HG03432 (cell line): Measurements from ENCODE around the gene PPFIA1.

Experiments used
- ATAC-seq: cut with Tn5 transposase; IDR thresholded peaks from one replicate; pipeline ENCODE4 v1.9.1; 2021; ENCODE audit warnings: mild to moderate bottlenecking, moderate library complexity; ENCODE audit not compliant: unreplicated experiment

Gene PPFIA1

GRCh38 chr11:70410276-70411205 is 140.1 kb downstream of the PPFIA1 start:
- no peak for ATAC-seq

GRCh38 chr11:70411713-70412452 is 141.4 kb downstream of the PPFIA1 start:
- ATAC-seq: no peak

- ATAC-seq: no peak
Measured at GRCh38 chr11:70413151-70413550, 142.7 kb downstream of the PPFIA1 start.

- no peak for ATAC-seq
Measured at GRCh38 chr11:70414341-70415100, 144.0 kb downstream of the PPFIA1 start.

- no peak for ATAC-seq
Measured at GRCh38 chr11:70415191-70415590, 144.7 kb downstream of the PPFIA1 start.

- no peak for ATAC-seq
Measured at GRCh38 chr11:70415642-70416395, 145.3 kb downstream of the PPFIA1 start.

- ATAC-seq: no peak
Measured at GRCh38 chr11:70416881-70417280, 146.4 kb downstream of the PPFIA1 start.

- ATAC-seq: no peak
Measured at GRCh38 chr11:70418130-70418529, 147.6 kb downstream of the PPFIA1 start.

- no peak for ATAC-seq
Measured at GRCh38 chr11:70419307-70420007, 149.0 kb downstream of the PPFIA1 start.

- ATAC-seq: no peak
Measured at GRCh38 chr11:70420008-70420464, 149.5 kb downstream of the PPFIA1 start.

GRCh38 chr11:70420496-70420895 is 150.0 kb downstream of the PPFIA1 start:
- ATAC-seq: no peak

GRCh38 chr11:70421123-70421522 is 150.6 kb downstream of the PPFIA1 start:
- ATAC-seq: no peak

- ATAC-seq: no peak
Measured at GRCh38 chr11:70422692-70423522, 152.4 kb downstream of the PPFIA1 start.

GRCh38 chr11:70423523-70424505 is 153.3 kb downstream of the PPFIA1 start:
- no peak for ATAC-seq

GRCh38 chr11:70424765-70425344 is 154.4 kb downstream of the PPFIA1 start:
- no peak for ATAC-seq

GRCh38 chr11:70427436-70427835 is 156.9 kb downstream of the PPFIA1 start:
- ATAC-seq: no peak

- ATAC-seq: no peak
Measured at GRCh38 chr11:70428701-70429427, 158.4 kb downstream of the PPFIA1 start.
